Posterior cingulate gyrus (tissue), 11 donors: ENCODE results near the gene ATP6AP1.
A peak's percentile ranks its signal among the peaks of the same experiment; 100 is the strongest.

ENCODE experiments used
- DNase-seq, 10 donors: peaks; one replicate each; pipeline versions ENCODE4 v3.0.0 to v3.0.0-alpha.2; 2020 to 2021; ENCODE audit warnings: mixed read lengths in 3 of 10
- intact Hi-C: fragments of 100-400 bp; cut with DNase I; formaldehyde crosslinking; loops from one replicate; pipeline ENCODE4 v1.15.1; 2023

ATP6AP1 gene

GRCh38 chrX:154485150-154486051, 56.9 kb downstream of the ATP6AP1 start:
- intact Hi-C loops, result loop anchor here (2.0 kb wide), 1 partner anchor 49 kb away; the partner anchor contains the start of gene GDI1
- DNase-seq, result peak in 3 of 10 donors; percentile 22 to 79 (median 70)

GRCh38 chrX:154486052-154486395, 57.5 kb downstream of the ATP6AP1 start:
- intact Hi-C loops, result loop anchor here (2.0 kb wide), 1 partner anchor 49 kb away; the partner anchor contains the start of gene GDI1
- peak in 2 of 10 donors; percentile 80 to 85 for DNase-seq
